HL-60/S4 (cell line): ENCODE results near the gene PDGFA.

Source experiments
- in situ Hi-C: fragments of 300-500 bp; cut with MboI; formaldehyde crosslinking; loops from 2 replicates; pipeline ENCODE4 v1.14.3; 2022; ENCODE audit warnings: low sequenced_read_pairs

Gene PDGFA

GRCh38 chr7:537911-538634, 18.4 kb upstream of the PDGFA start:
- in situ Hi-C loops: no loop called here

GRCh38 chr7:536231-536630, 16.6 kb upstream of the PDGFA start:
- in situ Hi-C loops: no loop called here

GRCh38 chr7:534959-535358, 15.3 kb upstream of the PDGFA start:
- in situ Hi-C loops: no loop called here

- in situ Hi-C loops: no loop called here
Observed at GRCh38 chr7:534075-534474, 14.4 kb upstream of the PDGFA start.

GRCh38 chr7:533266-533665, 13.6 kb upstream of the PDGFA start:
- in situ Hi-C loops: no loop called here

GRCh38 chr7:532379-533143, 12.9 kb upstream of the PDGFA start:
- in situ Hi-C loops: no loop called here

GRCh38 chr7:531777-532176, 12.1 kb upstream of the PDGFA start:
- in situ Hi-C loops: no loop called here

GRCh38 chr7:528451-528850, 8.8 kb upstream of the PDGFA start:
- in situ Hi-C loops: no loop called here

GRCh38 chr7:527723-528122, 8.1 kb upstream of the PDGFA start:
- in situ Hi-C loops: no loop called here

- in situ Hi-C loops: no loop called here
Observed at GRCh38 chr7:526460-527034, 6.9 kb upstream of the PDGFA start.

GRCh38 chr7:525740-526139, 6.1 kb upstream of the PDGFA start:
- in situ Hi-C loops: no loop called here

- in situ Hi-C loops: no loop called here
Observed at GRCh38 chr7:524800-525199, 5.2 kb upstream of the PDGFA start.

- in situ Hi-C loops: no loop called here
Observed at GRCh38 chr7:523347-524336, 4.0 kb upstream of the PDGFA start.

GRCh38 chr7:522951-523314, 3.3 kb upstream of the PDGFA start:
- in situ Hi-C loops: no loop called here

GRCh38 chr7:522071-522950, 2.7 kb upstream of the PDGFA start:
- in situ Hi-C loops: no loop called here

- in situ Hi-C loops: no loop called here
Observed at GRCh38 chr7:521221-522070, 1.8 kb upstream of the PDGFA start.

- in situ Hi-C loops: no loop called here
Observed at GRCh38 chr7:520503-521161, 986 bp upstream of the PDGFA start.

- in situ Hi-C loops: no loop called here
Observed at GRCh38 chr7:518630-519483, 789 bp downstream of the PDGFA start.
